PFSK-1 (cell line): ENCODE results near the gene ANKRD9.

ENCODE experiments used
- POLR2AphosphoS5 ChIP-seq: IDR thresholded peaks from 2 replicates; pipeline ENCODE4 v1.6.1; 2012; ENCODE audit warnings: low read depth, mild to moderate bottlenecking, control low read depth, low read length, moderate library complexity
- SIN3A ChIP-seq: IDR thresholded peaks from 2 replicates; pipeline ENCODE4 v1.6.1; 2012; ENCODE audit warnings: mild to moderate bottlenecking, low read length, moderate library complexity, borderline replicate concordance; ENCODE audit not compliant: insufficient read depth
- TAF1 ChIP-seq: IDR thresholded peaks from 2 replicates; pipeline ENCODE4 v1.6.1; 2012; ENCODE audit warnings: low read length, control low read depth, borderline replicate concordance; ENCODE audit not compliant: insufficient read depth
- TF ChIP-seq, protein P1 (sequence below), 2 experiments: IDR thresholded peaks; 2 replicates each; pipeline versions ENCODE4 v1.6.1 to v1.8.0; 2011 to 2012; ENCODE audit warnings: low read depth in 2 of 2, low read length in 2 of 2, control low read depth in 1 of 2, inconsistent platforms in 1 of 2, mild to moderate bottlenecking in 1 of 2, moderate library complexity in 1 of 2; ENCODE audit not compliant: insufficient read depth in 1 of 2

DNA sequence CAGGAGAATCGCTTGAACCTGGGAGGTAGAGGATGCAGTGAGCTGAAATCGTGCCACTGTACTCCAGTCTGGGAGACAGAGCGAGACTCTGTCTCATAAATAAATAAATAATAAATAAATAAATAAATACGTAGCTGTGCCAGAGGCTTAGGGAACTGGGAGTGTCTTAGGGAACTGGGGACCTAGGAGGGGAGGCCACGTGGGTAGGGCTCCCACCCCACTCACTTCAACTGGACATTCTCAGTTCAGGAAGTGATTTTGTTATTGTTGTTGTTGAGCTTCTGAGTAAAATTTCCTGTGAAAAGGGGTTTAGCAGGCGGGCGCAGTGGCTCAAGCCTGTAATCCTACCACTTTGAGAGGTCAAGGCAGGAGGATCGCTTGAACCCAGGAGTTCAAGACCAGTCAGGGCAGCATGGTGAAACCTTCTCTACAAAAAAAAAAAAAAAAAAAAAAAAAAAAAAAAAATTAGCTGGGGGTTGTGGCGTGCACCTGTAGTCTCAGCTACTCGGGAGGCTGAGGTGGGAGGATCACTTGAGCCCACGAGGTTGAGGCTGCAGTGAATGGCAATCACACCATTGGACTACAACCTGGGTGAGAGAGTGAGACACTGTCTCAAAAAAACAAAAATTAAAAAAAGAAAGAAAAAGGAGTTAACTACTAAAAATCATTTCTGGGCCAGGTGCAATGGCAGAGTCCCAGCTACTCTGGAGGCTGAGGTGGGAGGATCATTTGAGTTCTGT is 19.0 kb upstream of the ANKRD9 start:
- TF ChIP-seq SIN3A = no peak
- TF ChIP-seq POLR2AphosphoS5 = no peak
- no peak for TF ChIP-seq TAF1
- TF ChIP-seq, protein P1, sequence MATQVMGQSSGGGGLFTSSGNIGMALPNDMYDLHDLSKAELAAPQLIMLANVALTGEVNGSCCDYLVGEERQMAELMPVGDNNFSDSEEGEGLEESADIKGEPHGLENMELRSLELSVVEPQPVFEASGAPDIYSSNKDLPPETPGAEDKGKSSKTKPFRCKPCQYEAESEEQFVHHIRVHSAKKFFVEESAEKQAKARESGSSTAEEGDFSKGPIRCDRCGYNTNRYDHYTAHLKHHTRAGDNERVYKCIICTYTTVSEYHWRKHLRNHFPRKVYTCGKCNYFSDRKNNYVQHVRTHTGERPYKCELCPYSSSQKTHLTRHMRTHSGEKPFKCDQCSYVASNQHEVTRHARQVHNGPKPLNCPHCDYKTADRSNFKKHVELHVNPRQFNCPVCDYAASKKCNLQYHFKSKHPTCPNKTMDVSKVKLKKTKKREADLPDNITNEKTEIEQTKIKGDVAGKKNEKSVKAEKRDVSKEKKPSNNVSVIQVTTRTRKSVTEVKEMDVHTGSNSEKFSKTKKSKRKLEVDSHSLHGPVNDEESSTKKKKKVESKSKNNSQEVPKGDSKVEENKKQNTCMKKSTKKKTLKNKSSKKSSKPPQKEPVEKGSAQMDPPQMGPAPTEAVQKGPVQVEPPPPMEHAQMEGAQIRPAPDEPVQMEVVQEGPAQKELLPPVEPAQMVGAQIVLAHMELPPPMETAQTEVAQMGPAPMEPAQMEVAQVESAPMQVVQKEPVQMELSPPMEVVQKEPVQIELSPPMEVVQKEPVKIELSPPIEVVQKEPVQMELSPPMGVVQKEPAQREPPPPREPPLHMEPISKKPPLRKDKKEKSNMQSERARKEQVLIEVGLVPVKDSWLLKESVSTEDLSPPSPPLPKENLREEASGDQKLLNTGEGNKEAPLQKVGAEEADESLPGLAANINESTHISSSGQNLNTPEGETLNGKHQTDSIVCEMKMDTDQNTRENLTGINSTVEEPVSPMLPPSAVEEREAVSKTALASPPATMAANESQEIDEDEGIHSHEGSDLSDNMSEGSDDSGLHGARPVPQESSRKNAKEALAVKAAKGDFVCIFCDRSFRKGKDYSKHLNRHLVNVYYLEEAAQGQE (IDR thresholded peaks at IDR 0.05; ENCODE audit: insufficient read depth in 1 of 2, low read depth in 2 of 2, low read length in 2 of 2) = no peak
